Suppressor macrophage treated with lipopolysaccharide for 4 hours (primary cell): ENCODE results near the gene PTGS1.

Source experiments
- DNase-seq: peaks from one replicate; pipeline ENCODE4 v3.0.0-alpha.2; 2020

The PTGS1 gene

DNA sequence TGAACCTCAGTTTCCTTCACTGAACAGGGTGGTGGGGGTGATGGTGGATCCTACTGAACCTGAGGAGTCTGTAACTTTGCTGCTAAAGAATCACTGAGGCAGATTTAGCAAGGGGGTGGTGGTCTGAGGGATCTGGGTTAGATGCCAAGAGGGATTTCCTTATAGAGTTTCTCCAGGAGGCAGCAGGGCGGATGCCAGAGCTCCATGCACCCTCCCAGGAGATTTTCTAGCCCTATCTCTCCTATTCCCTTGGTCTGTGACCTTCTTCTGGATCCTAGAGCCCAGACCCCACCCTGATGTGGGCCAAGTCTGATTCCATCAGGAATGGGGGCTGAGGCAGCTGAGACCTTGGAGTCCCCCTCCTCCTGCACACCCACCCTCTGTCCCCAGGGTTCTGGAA, 6.0 kb downstream of the PTGS1 start:
- no peak for DNase-seq

GRCh38 chr9:122377241-122378164, 6.7 kb downstream of the PTGS1 start:
- DNase-seq = peak; percentile 52

- no peak for DNase-seq
Observed at GRCh38 chr9:122378236-122378635, 7.4 kb downstream of the PTGS1 start.

GRCh38 chr9:122379340-122379739, 8.5 kb downstream of the PTGS1 start:
- DNase-seq = no peak

DNA sequence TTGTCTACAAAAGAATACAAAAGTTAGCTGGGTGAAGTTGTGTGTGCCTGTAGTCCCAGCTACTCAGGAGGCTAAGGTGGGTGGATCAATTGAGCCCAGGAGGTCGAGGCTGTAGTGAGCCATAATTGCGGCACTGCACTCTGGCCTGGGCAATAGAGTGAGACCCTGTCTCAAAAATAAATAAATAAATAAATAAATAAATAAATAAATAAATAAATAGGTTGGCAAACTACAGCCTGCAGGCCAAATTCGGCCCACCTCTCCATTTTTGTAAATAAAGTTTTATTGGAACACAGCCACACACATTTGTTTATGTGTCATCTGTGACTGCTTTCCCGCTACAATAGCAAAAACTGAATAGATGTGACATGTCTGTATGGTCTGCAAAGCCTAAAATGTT, 9.5 kb downstream of the PTGS1 start:
- no peak for DNase-seq

DNA sequence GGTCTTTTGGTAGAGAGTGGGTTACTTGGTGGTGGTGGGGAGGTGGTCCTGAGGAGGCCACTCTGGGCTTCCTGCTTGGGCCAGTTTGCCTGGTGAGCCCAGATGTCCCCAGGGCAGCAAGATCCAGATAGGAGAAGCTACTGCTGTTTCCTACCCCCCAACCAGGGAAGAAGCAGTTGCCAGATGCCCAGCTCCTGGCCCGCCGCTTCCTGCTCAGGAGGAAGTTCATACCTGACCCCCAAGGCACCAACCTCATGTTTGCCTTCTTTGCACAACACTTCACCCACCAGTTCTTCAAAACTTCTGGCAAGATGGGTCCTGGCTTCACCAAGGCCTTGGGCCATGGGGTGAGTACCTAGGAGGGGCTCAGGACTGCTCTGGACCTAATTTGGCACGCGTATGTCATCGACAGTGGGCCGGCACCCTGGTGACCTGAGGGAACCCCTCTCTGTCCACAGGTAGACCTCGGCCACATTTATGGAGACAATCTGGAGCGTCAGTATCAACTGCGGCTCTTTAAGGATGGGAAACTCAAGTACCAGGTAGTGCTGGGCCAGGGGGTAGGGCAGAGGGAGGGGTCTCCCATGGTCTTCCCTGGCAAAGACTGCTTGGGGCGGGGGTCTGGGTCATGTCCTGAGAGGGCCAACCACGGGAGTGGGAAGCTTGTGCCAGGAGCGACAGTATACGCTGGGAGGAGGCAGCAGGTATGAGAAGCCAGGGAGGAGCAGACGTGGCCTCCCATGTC, 10.6 kb downstream of the PTGS1 start:
- DNase-seq = no peak

DNA sequence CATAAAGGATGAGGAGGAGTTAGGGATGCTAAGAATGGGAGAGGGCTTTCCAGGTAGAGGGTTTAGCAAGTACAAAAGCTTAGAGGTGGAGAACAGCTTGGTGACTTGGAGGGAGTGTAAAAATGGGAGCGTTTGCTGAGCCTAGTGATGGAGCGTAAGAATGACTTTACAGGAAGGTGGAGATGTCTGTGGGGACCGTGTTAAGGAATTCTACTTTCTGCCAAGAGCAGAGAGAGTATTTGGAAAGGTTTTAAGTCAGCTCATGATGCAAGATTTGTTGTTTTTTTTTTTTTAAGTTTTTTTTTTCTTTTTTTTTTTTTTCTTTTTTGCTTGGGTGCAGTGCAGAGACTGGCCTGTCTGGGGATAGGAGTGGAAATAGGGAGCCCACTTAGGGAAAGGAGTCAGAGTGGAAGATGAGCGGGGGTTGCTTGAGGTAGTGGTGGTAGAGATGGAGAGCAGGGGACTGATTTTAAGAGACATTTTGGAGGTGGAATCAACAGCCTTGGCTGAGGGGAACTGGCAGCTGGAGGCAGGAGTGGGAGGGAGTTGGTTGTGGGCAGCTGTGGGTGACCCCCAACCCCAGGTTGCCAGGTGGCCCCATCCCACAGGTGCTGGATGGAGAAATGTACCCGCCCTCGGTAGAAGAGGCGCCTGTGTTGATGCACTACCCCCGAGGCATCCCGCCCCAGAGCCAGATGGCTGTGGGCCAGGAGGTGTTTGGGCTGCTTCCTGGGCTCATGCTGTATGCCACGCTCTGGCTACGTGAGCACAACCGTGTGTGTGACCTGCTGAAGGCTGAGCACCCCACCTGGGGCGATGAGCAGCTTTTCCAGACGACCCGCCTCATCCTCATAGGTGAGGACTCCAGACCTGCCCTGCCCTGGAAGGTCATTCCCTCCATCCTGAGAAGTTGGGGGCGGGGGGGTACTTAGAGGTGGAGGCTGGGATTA, 12.4 kb downstream of the PTGS1 start:
- no peak for DNase-seq

DNA sequence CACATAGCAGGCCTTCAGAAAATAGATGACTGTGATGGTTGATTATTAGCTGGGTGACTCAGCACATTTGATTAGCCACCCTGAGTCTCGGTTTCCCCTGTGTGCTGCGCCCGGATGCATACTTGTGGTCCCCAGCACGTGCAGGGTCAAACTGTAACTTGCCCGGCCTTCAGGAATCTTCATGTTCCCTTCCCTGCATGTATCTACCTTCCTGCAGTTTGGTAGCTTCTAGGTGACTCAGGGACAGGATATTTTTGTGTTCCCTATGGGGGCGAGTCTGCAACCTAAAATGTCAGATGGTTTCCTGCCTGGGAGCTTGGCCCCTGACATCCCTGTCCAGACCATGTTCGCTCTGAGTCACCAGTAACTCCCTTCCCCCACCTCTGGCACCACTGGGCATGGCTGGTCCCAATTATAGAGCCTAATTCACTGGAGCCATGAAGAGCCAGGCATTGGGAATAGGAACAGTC, 13.2 kb downstream of the PTGS1 start:
- DNase-seq = no peak

DNA sequence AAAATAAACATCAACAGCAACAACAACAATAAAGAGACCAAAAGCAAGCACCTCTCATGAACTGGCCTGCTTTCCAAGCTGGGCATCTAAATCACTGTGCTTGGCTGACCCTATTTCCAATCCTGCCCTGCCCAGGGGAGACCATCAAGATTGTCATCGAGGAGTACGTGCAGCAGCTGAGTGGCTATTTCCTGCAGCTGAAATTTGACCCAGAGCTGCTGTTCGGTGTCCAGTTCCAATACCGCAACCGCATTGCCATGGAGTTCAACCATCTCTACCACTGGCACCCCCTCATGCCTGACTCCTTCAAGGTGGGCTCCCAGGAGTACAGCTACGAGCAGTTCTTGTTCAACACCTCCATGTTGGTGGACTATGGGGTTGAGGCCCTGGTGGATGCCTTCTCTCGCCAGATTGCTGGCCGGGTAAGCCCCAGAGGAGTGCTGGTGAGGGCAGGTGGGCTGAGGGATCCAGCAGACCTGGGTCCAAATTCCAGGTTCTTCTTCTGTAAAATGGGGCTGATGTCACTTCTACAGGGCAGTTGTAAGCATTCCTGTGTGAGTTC, 15.6 kb downstream of the PTGS1 start:
- no peak for DNase-seq

GRCh38 chr9:122387536-122387935, 16.7 kb downstream of the PTGS1 start:
- no peak for DNase-seq

DNA sequence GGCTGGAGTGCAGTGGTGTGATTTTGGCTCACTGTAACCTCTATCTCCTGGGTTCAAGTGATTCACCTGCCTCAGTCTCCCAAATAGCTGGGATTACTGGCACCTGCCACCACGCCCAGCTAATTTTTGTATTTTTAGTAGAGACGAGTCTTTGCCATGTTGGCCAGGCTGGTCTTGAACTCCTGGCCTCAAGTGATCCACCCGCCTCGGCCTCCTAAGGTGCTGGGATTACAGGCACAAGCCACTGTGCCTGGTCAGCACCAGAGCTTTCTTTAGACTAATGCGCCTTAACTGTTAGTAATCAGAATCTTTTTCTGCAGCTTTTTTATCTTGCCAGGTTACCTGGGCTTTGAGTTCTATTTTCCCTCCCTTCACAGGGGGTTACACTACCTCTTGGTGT, 18.4 kb downstream of the PTGS1 start:
- no peak for DNase-seq

GRCh38 chr9:122389799-122390481, 19.1 kb downstream of the PTGS1 start:
- DNase-seq = peak; percentile 87

GRCh38 chr9:122392284-122392683, 21.5 kb downstream of the PTGS1 start:
- DNase-seq = no peak

DNA sequence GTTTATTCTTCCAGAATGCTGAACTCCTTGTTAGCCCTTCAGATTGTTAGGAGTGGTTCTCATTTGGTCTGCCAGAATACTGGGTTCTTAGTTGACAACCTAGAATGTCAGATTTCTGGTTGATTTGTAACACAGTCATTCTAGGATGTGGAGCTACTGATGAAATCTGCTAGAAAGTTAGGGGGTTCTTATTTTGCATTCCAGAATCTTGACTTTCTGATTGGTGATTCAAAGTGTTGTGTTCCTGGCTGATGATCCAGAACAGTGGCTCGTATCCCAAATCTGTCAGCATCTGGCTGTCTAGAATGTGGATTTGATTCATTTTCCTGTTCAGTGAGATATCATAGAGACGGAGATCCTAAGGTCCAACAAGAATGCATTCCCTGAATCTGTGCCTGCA, 21.9 kb downstream of the PTGS1 start:
- no peak for DNase-seq

- DNase-seq = peak; percentile 10
Observed at GRCh38 chr9:122393284-122393983, 22.6 kb downstream of the PTGS1 start.

GRCh38 chr9:122394265-122395125, 23.7 kb downstream of the PTGS1 start:
- peak; percentile 49 for DNase-seq

- DNase-seq = no peak
Observed at GRCh38 chr9:122396614-122397148, 25.9 kb downstream of the PTGS1 start.

- DNase-seq = no peak
Observed at GRCh38 chr9:122397749-122398148, 26.9 kb downstream of the PTGS1 start.

DNA sequence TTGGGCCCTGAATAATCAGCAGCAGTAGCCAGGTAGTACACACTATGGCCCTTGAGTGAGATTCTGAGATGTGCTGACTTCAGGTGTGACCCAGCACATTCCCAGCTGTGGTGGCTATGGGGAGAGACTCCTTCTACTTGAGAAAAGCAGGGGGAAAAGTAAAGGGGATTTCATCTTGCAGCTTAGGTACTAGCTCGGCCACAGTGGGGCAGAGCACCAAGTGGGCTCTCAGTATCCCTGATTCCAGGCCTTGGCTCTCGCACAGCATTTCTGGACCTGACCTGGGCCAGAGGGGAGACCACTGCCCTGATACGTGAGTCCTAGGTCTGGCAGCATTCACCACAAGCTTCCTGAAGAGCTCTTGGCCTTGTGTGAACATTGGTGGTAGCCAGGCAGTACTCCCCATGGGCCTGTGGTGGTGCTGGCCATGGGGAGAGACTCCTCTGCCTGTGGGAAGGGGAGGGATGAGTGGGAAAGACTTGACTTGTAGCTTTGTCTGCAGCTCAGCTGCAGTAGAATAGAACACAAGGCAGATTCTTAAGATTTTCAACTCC, 27.6 kb downstream of the PTGS1 start:
- no peak for DNase-seq

DNA sequence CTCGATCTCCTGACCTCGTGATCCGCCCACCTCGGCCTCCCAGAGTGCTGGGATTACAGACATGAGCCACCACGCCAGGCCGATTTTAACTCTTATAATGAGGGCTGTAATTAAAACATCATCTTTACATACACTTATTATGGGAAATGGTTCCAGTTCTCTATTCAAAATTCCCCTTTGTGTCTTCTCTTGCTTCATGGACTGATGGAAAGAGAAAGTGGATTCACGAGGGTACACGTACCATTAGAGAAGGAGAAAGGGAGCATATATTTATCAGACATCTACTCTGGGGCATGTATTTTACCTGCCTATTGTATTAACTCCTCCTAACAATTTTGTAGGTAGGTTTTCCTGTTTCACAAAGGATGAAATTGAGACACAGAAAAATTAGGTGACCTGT, 31.1 kb downstream of the PTGS1 start:
- peak; percentile 64 for DNase-seq
